Pons (tissue), 1 donor: ENCODE data around the gene MORC2.

Experiments
- DNase-seq: peaks from one replicate; pipeline ENCODE4 v3.0.0-alpha.2; 2016; ENCODE audit warnings: low spot score

The MORC2 gene

GRCh38 chr22:30889268-30889995 lies 79.1 kb downstream of the MORC2 start:
- DNase-seq: no peak

DNA sequence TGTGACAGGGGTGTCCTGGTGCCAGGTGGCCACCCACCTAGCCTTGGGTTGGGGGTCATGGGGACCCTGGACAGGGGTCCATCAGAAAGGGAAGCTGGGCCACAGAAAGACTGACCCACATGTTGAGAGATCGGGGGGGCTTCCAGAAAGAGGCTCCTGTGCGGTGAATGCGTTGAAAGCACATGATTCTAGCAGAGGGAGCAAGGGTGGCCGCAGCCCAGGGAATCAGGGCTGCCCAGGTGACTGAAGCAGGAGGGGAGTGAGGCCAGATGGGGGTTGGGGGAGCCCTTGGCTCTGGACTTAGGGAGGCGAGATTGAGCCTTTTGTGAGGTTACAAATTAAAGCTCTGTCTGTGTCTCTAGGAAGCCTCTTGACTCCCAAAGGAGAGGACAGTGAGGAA lies 80.7 kb downstream of the MORC2 start:
- no peak for DNase-seq

DNA sequence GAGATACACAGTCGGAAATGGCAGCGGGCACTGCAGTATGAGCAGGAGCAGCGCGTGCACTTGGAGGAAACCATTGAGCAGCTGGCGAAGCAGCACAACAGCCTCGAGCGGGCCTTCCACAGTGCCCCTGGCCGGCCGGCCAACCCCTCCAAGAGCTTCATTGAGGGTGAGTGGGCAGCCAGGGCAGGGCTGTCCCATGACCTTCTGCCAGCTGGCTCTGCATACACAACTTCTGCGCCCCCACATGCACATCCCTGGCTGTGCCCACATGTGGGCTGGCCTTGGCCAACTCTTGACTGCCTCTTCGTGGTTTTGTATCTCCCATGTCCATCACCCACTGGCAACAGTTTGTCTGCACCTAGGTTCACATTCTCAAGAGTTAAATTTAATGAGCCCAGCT lies 81.1 kb downstream of the MORC2 start:
- DNase-seq: no peak

GRCh38 chr22:30885591-30885990 lies 83.0 kb downstream of the MORC2 start:
- DNase-seq: no peak

- DNase-seq: no peak
These were observed 83.6 kb downstream of the MORC2 start for GRCh38 chr22:30885001-30885366.

DNA sequence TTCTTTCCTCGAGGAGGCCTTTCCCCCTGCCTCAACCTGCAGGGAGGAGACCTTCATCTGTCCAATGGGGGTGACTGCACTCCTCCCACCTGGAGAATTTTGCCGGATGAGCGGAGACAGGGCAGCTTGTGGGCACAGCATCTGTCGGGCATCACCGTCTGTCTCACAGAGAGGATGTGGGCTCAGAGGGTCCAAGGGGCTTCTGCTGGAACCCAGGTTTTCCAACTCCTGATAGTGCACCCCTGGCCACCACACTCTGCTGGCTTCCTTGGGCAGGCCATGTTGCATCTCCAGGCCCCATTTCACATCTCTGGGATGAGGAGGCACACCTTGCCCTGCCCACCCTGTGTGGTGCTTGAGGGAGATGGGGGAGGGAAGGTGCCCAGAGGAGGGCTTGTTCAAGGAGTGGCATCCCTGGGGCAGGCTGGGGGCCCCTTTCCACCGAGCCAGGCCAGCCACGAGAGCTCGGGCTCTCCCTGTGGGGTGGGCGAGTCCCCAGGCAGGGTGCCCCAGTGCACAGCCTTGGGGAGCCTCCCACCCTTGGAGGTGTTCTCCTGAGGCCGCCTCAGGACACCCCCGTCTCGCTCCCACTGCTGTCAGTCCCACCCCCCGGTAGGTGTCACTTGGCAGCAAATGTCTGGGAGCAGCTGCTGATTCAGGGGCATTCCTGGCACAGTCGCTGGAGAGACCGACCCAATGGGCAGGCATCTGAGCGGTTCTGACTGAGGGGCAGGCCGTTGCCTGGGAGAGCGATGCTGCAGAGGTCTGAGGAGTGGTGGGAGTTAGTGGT lies 84.2 kb downstream of the MORC2 start:
- DNase-seq: no peak

DNA sequence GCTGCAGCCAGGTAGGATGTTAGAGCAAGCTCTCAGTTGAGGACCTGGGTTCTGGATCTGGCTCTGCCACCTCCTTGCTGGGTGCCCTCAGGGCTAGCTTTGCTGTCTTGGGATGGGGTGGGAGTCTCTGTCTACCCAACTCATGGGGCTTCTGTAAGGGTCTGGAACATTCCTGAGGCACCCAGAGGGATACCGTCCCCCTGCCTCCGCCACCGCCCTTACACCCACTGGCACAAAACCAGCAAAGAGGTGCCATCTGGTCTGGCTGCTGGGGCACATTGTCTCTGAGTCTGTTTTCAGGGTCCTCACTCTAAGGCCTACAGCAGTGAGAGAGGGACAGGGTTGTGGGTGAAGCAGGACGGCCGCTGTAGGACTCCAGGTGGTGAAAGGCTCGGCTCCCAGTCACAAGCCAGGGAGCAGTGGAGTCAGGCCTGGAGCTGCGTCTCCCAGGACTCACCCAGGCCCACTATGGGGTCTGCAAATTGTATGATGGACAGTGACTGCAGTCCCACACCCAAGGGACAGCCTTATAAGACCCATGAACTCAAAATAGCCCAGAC lies 84.9 kb downstream of the MORC2 start:
- no peak for DNase-seq

GRCh38 chr22:30882974-30883533 lies 85.5 kb downstream of the MORC2 start:
- no peak for DNase-seq

GRCh38 chr22:30882184-30882717 lies 86.3 kb downstream of the MORC2 start:
- DNase-seq: no peak

DNA sequence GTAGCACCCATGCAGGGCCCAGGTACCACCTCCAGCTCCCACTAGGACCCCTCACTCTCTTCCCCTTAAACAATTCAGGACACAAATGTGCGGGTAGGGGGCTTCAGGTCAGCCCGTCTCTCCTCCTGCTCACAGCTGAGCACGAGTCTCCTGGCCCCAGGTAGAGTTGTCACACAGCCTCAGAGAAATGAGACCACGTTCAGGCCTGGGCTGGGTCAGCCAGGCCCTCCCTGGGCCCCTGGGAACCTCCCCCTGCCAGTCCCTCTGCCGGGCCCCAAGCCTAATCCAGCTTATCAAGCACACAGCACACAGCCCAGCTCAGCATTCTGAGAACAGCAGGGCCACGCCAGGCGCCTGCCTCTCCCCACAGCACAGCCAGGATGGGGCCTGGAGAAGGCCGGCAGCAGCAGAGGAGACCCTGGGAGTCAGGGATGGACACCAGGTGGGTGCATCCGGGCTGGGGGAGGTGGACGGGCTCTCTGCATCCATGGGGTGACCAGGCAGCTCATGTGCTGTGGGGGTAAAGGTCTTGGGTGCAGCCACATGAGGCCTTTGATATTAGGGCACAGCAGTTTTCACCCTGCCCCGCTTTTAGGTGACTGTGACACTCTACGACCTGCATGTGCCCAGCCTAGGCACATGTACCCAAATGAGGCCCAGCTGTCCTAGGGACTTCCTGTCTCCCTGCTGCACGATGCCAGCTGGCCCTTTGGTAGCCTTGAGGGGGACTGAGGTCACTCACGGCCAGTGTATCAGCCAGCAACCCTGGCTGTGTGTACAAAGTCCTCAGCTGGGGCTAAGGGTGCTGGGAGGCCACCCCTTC lies 87.0 kb downstream of the MORC2 start:
- no peak for DNase-seq

DNA sequence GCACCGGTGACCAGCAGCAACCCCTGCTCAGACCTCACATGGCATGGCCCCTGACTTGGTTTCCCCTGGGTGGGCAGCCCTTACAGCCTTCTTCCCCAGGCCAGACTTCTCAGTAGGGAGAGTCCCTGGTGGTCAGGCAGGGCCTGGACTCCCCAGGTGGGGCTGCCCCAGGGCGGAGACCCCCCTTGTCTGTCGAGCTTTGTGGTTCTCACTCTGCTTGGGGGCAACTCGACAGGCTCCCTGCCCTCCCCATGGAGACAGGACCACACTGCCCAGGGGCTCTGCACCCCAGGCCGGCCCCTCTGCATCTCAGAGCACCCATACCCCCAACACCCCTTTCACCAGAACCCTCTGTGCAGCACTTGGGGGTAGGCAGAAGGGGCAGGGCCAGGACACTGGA lies 87.7 kb downstream of the MORC2 start:
- no peak for DNase-seq

- no peak for DNase-seq
These were observed 88.4 kb downstream of the MORC2 start for GRCh38 chr22:30880181-30880601.

DNA sequence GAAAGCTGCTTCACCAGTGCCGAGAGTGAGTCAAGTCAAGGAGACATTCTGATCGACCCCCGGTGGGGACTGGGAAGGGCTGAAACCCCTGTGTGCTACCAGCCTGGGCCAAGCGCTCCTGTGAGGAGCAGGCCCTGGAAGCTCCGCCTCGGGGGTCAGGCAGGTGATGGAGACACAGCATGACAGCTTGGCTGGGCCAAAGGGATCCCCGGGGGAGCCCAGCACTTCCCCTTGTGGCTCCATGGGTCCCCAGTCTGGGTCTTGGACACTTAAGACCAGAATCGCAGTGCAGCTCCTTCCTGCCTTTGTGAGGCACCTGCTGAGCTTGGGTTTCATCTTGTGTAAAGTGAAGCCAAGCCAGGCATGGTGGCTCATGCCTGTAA lies 89.2 kb downstream of the MORC2 start:
- DNase-seq: no peak

DNA sequence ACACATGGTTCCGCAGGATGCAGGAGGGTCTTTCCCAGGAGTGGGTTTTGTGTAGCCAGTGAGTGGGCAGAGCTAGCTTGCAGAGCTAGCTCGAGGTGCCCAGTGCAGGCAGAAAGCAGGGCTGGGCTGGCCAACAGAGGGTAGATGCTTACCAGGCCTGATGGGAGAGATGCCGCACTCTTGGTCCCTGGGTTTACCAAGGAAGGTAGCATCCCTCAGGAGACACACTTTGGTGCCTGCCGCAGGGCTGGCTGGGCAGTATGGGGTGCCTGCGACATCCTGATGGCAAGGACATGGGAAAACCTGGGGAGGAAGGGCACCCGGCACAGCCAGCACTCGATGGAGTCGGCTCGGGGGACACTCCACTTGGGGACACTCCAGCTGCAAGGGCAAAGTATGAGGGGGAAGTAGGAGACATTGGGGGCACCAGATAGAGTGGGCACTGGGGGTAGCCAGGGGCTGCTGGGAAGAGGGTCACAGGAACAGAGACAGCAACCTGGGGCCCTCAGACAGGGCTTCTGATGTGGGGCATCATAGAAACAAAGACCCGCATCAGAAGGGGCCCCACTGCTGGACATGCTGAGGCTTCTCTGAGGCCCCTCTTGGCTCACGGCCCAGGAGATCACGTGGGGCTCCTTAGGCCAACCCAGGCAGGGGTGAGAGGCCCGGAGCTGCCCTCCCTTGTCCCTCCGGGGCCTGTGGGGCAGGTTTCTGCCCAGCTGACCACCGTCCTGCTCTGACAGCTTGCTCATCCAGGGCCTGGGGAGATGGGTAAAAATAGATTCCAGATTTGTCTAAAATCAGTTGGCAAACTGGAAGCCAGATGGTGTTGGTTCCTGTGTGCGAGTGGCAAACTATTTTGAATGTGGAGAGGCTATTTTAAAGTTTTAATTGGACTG lies 89.8 kb downstream of the MORC2 start:
- no peak for DNase-seq

DNA sequence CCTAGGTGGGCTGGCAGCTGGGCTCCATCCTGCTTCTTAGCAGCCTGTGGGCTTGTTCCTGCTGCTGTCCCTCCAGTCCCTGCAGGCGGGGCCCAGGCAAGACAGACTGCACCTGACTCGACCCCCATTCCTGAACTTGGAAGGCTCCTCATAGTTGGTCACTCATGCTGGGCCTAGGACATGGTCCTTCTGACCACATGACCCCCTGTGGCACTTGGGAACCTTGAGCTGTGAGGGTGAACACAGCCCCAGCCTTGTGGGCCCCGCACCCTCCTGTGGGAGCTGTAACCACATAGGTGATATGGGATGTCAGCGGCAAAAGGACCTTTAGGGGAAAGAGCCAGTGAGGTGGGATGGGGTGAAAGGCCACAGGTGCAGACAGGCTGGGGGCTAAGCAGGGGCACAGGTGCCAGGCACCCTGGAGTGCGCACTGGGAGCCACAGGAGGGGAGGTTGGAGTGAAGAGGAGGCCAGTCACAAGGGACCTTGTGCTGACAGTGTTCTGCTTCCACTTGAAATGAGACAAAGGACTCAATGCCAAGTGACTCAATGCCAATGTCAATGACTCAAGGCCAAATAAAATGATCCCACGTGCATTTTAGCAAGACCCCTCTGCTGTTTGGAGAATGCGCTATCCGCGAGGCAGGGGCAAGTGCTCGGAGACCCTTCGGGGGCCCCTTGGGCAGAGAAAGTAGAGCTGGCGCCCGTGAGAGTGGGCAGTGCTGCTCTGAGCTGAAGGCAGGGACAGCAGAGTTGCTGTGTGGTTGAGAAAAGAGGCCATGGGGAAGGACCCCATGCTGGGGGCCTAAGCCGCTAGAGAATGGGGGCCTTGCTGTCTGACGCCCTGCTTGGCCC lies 90.7 kb downstream of the MORC2 start:
- DNase-seq: peak; percentile 59

GRCh38 chr22:30876915-30877553 lies 91.5 kb downstream of the MORC2 start:
- DNase-seq: peak; percentile 78

- DNase-seq: no peak
These were observed 92.3 kb downstream of the MORC2 start for GRCh38 chr22:30876221-30876751.

- DNase-seq: peak; percentile 49
These were observed 92.9 kb downstream of the MORC2 start for GRCh38 chr22:30875481-30876215.
